ENCODE measurements around the gene SLC44A2.

DNA sequence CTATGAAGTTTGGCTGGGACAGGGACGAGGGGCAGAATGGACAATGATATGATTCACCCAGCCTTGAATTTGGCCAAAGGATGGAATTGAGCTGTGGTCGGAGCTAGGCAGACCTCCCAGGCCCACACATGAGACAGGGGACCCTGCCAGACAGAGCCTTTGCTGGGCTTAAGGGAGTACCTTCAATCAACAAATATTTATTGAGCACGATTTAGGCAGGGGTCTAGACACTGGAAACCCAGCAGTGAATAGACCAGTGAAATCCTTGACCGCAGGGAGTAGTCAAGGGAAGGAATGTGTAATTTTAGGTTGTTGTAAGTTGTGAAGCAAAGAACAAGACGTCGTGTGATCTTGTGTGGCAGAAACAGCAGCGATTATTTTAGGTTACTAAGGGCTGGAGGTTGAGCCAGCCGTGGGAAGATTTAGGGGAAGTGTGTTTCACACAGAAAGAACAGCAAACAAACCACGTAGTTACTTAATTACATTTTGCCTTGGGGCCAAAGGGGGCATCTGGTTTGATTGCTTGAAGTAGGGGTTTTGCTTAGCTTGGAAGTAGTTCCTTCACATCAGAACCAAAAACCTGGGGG, 21.4 kb upstream of the SLC44A2 start:
- TF ChIP-seq, protein P1, sequence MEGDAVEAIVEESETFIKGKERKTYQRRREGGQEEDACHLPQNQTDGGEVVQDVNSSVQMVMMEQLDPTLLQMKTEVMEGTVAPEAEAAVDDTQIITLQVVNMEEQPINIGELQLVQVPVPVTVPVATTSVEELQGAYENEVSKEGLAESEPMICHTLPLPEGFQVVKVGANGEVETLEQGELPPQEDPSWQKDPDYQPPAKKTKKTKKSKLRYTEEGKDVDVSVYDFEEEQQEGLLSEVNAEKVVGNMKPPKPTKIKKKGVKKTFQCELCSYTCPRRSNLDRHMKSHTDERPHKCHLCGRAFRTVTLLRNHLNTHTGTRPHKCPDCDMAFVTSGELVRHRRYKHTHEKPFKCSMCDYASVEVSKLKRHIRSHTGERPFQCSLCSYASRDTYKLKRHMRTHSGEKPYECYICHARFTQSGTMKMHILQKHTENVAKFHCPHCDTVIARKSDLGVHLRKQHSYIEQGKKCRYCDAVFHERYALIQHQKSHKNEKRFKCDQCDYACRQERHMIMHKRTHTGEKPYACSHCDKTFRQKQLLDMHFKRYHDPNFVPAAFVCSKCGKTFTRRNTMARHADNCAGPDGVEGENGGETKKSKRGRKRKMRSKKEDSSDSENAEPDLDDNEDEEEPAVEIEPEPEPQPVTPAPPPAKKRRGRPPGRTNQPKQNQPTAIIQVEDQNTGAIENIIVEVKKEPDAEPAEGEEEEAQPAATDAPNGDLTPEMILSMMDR (conservative IDR thresholded peaks at IDR 0.05): no peak
- no peak for TF ChIP-seq EZH2 (IDR thresholded peaks at IDR 0.05; ENCODE audit: low read depth)
